ENCODE results near the gene B3GNT4. TPM values are rescaled to one million over a fixed set of nuclear protein-coding genes. Genes with fewer than 3 reads are reported as not detected.

B3GNT4 gene
- 1.5 TPM for polyA plus RNA-seq (2012; ENCODE audit: missing spikeins)

DNA sequence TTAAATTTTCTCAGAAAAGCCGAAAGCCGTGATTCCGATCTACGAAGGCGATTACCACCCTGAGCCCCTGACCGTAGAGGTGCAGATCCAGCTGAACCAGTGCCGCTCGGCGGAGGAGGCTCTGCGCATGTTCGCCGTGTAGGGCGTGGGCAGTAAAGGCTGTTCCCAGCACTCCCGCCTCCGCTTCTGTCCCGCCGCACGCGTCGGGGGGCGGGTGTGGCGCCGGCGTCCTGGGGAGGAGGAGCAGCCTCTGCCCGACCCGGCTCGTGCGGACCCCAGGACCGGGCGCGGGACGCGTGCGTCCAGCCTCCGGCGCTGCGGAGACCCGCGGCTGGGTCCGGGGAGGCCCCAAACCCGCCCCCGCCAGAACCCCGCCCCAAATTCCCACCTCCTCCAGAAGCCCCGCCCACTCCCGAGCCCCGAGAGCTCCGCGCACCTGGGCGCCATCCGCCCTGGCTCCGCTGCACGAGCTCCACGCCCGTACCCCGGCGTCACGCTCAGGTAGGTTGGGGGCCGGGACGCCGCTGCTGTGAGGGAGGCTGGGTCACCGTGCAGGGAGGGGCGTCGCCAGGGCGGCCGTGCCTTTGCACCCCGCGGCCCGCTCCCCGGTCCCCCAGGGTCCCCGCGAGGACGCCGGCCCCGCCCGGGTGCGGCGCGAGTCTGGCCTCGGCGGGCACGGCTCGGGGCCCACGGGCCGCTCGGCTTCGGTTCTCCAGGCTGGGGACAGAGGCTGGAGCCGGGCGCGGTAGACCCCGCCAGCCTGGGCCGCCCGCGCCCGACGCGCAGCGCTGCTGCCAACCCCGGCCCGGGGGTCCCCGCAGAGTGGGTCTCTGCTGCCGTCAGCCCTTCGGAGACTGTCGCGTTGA, at the start of gene B3GNT4:
B3GNT4 (plus strand) TSS at position 409 of the 866 bp plus-strand sequence. CDS start 910 bp downstream, outside the sequence.
- no peak for DNase-seq (ENCODE audit: insufficient read length)
- FAIRE-seq, result peak; percentile 50
- TF ChIP-seq POLR2AphosphoS5 (IDR thresholded peaks at IDR 0.05; ENCODE audit: low read depth, low read length) (no peak), POLR2A (IDR thresholded peaks at IDR 0.05; ENCODE audit: low read depth, low read length) (no peak), TAF1 (IDR thresholded peaks at IDR 0.05; ENCODE audit: borderline replicate concordance, low read depth, low read length) (no peak)

DNA sequence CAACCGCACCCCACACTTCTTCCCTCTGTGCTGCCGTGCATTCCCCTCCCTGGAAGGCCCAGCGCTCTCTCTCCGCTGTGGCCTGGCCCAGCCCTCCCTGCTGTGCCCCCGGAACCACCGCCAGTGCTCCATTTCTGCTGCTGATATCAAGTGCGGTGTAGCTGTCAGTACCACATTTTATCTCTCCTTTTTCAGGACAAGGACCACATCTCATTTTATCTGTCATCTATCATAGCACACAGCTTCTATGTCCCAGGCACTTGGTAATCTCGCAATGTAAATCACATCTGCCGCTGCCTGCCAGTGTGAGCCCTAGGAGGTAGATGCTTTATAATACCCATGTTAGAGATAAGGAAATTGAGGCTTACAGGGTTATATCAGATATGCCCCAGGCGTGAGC, 47.8 kb upstream of the B3GNT4 start:
- FAIRE-seq, result no peak
- DNase-seq (ENCODE audit: insufficient read length), result no peak
- no peak for TF ChIP-seq POLR2A (IDR thresholded peaks at IDR 0.05; ENCODE audit: low read depth, low read length)
- no peak for TF ChIP-seq POLR2AphosphoS5 (IDR thresholded peaks at IDR 0.05; ENCODE audit: low read depth, low read length)
- TF ChIP-seq TAF1 (IDR thresholded peaks at IDR 0.05; ENCODE audit: borderline replicate concordance, low read depth, low read length), result no peak

DNA sequence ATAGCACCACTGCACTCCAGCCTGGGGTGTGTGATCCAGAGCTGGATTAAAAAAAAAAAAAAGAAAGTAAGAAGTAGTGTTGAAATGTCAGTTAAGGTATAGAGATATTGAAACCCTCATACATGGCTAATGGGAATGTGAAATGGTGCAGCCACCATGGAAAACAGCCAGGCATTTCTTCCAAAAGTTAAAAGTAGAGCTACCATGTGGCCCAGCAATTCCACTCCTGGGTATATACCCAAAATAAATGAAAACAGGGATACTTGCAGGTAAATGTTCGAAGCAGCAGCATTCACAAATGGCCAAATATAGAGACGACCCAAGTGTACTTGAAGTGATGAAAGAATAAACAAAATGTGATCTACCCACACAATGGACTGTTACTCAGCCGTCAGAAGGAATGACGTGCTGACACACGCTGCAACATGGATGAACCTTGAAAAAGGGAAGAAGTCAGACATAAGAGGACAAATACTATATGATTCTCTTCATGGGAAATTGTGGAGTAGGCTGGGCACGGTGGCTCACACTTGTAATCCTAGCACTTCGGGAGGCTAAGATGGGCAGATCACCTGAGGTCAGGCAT, 44.7 kb upstream of the B3GNT4 start:
- no peak for FAIRE-seq

DNA sequence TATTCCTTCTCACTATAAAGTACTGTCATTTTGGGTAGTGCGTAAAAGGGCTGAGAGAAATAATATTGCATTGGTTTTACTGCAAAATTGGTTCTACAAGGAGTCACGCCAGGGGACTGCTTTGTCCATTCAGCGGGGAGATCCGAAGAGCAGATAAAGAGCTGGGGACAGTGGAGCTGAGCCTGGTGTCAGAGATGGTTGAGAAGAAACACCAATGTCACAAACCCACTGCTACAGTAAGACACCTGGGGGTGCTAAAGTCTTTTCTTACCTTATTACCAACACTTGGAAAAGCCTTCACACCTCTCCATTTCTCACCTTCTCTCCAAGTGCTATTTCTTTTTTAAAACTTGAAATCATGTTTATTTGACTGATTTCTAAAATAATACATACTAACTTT, 43.6 kb upstream of the B3GNT4 start:
- DNase-seq (ENCODE audit: insufficient read length), result no peak
- FAIRE-seq, result no peak
- TF ChIP-seq POLR2A (IDR thresholded peaks at IDR 0.05; ENCODE audit: low read depth, low read length) (no peak), TAF1 (IDR thresholded peaks at IDR 0.05; ENCODE audit: borderline replicate concordance, low read depth, low read length) (no peak), POLR2AphosphoS5 (IDR thresholded peaks at IDR 0.05; ENCODE audit: low read depth, low read length) (no peak)

More for the DNA sequence above, 44.7 kb upstream of the B3GNT4 start:
- no peak for DNase-seq (ENCODE audit: insufficient read length)
- TF ChIP-seq POLR2AphosphoS5 (IDR thresholded peaks at IDR 0.05; ENCODE audit: low read depth, low read length), result no peak
- TF ChIP-seq POLR2A (IDR thresholded peaks at IDR 0.05; ENCODE audit: low read depth, low read length), result no peak
- no peak for TF ChIP-seq TAF1 (IDR thresholded peaks at IDR 0.05; ENCODE audit: borderline replicate concordance, low read depth, low read length)

DNA sequence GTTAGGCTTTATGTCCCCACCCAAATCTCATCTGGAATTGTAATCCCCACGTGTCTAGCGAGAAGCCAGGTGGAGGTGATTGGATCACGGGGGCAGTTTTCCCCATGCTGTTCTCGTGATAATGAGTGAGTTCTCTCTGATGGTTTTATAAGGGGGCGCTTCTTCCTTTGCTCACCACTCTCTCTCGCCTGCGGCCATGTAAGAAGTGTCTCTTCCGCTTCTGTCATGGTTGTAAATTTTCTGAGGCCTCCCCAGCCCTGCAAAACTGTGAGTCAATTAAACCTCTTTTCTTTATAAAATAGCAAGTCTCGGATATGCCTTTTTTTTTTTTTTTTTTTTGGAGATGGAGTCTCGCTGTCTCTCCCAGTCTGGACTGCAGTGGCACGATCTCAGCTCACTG, 42.7 kb upstream of the B3GNT4 start:
- no peak for FAIRE-seq
- TF ChIP-seq TAF1 (IDR thresholded peaks at IDR 0.05; ENCODE audit: borderline replicate concordance, low read depth, low read length), result no peak
- DNase-seq (ENCODE audit: insufficient read length), result no peak

DNA sequence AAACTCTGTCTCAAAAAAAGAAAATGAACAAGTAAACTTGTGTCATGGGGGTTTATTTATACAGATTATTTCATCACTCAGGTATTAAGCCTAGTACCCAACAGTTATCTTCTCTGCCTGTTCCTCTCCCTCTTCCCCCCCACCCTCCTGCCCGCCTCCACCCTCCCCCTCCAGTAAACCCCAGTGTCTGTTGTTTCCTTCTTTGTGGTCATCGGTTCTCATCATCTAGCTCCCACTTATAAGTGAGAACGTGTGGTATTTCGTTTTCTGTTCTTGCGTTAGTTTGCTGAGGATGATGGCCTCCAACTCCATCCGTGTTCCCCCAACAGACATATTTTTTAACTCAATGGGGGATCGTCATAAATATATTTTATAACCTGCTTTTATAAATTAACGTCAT, 41.8 kb upstream of the B3GNT4 start:
- FAIRE-seq, result no peak

DNA sequence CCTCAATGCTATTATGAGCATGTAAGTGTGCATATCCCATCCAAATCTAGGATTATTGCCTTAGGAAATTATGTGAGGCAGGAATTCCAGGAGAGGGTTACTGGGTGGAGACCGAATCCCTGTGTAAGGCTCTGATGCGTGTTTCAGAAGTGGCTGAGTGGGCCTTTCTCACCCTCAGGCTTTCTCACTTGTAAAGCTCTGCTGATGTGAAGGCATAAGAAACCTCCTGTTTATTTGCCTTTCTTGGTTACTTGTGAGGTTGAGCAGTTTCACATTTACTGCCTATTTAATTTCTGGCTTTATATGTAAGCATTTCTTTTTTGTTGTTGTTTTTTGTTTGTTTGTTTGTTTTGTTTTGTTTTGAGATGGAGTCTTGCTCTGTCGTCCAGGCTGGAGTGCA, 40.5 kb upstream of the B3GNT4 start:
- FAIRE-seq (no peak), DNase-seq (ENCODE audit: insufficient read length) (no peak)
- TF ChIP-seq TAF1 (IDR thresholded peaks at IDR 0.05; ENCODE audit: borderline replicate concordance, low read depth, low read length) (no peak), POLR2AphosphoS5 (IDR thresholded peaks at IDR 0.05; ENCODE audit: low read depth, low read length) (no peak), POLR2A (IDR thresholded peaks at IDR 0.05; ENCODE audit: low read depth, low read length) (no peak)

More for the DNA sequence above, 41.8 kb upstream of the B3GNT4 start:
- DNase-seq (ENCODE audit: insufficient read length), result no peak
- TF ChIP-seq POLR2AphosphoS5 (IDR thresholded peaks at IDR 0.05; ENCODE audit: low read depth, low read length) (no peak), TAF1 (IDR thresholded peaks at IDR 0.05; ENCODE audit: borderline replicate concordance, low read depth, low read length) (no peak), POLR2A (IDR thresholded peaks at IDR 0.05; ENCODE audit: low read depth, low read length) (no peak)

DNA sequence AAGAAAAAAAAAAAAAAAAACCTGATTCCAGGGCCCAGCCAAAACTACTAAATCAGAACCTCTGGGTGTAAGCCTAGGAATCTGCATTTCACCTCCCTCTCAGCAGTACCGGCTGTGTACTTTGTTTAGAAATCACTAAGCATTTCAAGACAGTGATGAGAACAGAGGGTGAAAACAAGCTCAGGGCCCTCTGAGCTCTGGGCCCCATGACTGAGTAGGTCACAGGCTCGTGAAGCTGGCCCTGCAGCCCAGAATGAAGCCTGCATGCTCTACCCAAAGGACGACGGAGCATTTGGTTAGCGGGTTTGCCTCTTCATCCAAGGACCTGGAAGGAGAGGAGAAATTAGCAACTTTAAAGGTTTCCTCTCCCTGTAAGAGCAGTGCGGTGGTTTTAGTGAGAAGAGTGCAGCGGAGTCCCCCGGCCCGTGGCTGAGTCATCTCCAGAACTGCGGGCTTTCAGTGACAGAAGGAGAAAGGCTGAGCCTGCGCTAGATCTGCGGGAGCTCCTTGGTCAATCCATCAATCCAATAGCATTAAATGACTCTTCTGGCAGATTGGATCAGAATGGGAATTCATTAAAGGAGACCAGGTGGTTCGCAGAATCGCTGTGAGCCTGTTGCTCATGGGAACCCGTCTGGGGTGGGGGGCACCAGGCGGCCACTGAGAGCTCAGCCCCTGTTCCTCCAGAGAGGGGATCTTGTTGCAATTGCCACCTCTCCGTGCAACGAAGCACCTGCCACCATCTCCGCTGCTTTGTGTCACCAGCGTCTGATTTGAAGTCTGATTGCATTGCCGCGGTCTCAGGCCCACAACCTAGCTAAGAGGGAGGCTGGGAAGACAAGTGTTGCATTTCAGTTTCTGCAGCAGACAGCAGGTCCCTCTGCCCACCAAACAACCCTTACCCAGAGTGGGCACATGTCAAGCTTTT, 36.8 kb upstream of the B3GNT4 start:
- peak; percentile 70 for FAIRE-seq

DNA sequence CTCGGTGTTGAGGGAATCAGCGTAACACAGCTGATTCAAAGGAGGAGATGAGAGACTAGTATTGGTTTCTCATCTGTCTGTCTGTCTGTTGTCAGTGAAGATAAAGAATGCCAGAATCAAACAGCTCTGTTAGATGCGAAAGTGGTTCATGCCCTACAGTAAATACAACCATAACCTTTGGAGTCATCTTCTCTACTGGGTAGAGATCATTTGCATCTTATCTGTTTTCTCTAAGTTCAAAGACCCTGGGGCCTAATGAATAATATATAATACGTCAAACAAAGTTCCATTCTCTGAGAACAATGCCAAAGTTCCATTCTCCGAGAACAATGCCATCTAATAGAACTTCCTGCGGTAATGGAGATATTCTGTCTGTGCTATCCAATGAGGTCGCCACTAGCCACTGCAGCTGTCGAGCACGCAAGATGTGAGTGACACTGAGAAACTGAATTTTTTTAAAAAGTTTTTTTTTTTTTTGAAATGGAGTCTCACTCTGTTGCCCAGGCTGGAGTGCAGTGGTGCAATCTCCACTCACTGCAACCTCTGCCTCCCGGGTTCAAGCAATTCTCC, 36.1 kb upstream of the B3GNT4 start:
- FAIRE-seq (no peak), DNase-seq (ENCODE audit: insufficient read length) (no peak)
- TF ChIP-seq POLR2A (IDR thresholded peaks at IDR 0.05; ENCODE audit: low read depth, low read length), result no peak
- TF ChIP-seq POLR2AphosphoS5 (IDR thresholded peaks at IDR 0.05; ENCODE audit: low read depth, low read length), result no peak
- no peak for TF ChIP-seq TAF1 (IDR thresholded peaks at IDR 0.05; ENCODE audit: borderline replicate concordance, low read depth, low read length)

More for the DNA sequence above, 36.8 kb upstream of the B3GNT4 start:
- no peak for DNase-seq (ENCODE audit: insufficient read length)
- TF ChIP-seq POLR2AphosphoS5 (IDR thresholded peaks at IDR 0.05; ENCODE audit: low read depth, low read length) (no peak), TAF1 (IDR thresholded peaks at IDR 0.05; ENCODE audit: borderline replicate concordance, low read depth, low read length) (no peak)

DNA sequence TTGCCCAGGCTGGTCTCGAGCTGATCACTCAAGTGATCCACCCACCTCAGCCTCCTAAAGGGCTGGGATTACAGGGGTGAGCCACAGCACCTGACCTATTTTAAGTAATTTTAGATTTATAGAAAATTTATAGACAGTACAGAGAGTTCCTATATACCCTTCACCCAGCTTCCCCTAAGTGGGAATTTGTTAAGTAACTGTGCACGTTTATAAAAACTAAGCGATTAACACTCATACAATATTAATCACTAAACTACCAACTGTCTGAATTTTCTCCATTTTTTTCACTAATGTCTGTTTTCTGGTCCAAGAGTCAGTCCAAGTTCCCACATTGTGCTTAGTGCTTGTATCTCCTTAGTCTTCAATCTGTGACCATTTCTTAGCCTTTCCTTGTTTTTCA, 35.0 kb upstream of the B3GNT4 start:
- DNase-seq (ENCODE audit: insufficient read length) (no peak), FAIRE-seq (no peak)
- TF ChIP-seq POLR2AphosphoS5 (IDR thresholded peaks at IDR 0.05; ENCODE audit: low read depth, low read length), result no peak
- TF ChIP-seq POLR2A (IDR thresholded peaks at IDR 0.05; ENCODE audit: low read depth, low read length), result no peak
- TF ChIP-seq TAF1 (IDR thresholded peaks at IDR 0.05; ENCODE audit: borderline replicate concordance, low read depth, low read length), result no peak

DNA sequence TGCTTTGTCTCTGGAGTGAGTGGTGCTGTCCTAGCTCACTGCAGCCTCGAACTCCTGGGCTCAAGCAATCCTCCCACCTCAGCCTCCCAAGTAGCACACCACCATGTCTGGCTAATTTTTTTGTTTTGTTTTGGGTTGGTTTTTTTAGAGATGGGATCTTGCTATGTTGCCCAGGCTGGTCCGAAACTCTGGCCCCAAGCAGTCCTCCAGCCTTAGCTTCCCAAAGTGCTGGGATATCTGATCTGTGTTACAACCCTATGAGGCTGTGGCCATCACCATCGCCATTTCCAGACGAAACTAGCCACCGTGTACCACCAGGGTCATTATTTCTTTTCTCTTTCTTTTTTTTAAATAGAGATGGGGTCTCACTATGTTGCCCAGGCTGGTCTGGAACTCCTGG, 32.1 kb upstream of the B3GNT4 start:
- no peak for DNase-seq (ENCODE audit: insufficient read length)
- TF ChIP-seq TAF1 (IDR thresholded peaks at IDR 0.05; ENCODE audit: borderline replicate concordance, low read depth, low read length) (no peak), POLR2A (IDR thresholded peaks at IDR 0.05; ENCODE audit: low read depth, low read length) (no peak), POLR2AphosphoS5 (IDR thresholded peaks at IDR 0.05; ENCODE audit: low read depth, low read length) (no peak)

More for the DNA sequence above, 32.1 kb upstream of the B3GNT4 start:
- FAIRE-seq, result no peak

Measured in GM12892 (cell line).